ENCODE data around the gene ZNF324B.

The ZNF324B gene

DNA sequence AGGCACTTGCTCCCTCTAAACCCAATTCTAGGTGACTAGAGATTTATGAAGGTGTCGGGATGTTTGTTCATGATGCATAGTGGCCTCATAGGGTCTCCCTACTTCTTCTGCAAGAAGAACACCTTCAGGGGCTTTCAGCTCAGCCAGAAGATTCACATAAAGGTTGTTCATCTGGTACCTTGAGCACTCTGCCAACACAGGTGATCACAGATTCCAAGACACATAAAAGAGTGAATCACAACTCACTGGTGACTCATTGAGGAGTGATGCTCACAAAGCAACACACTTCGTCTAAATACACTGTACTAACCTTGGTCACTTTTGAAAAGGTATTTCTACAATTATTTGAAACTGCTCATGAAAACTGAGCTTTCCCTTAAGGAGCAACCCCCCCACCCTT lies 8.6 kb downstream of the ZNF324B start:
- ATAC-seq (ENCODE audit: insufficient read depth, low read depth) (no peak), DNase-seq (no peak)
- no peaks in the 10 kb centered on the region for H3K9me3 ChIP-seq (ENCODE audit: insufficient read depth, low read length, severe bottlenecking)
- no peaks in the 10 kb centered on the region for H3K27me3 ChIP-seq (ENCODE audit: insufficient read depth, low read length, poor library complexity)
- no peak overlapping the region for H3K27ac ChIP-seq (ENCODE audit: low read length)
- no peak overlapping the region for H2AFZ ChIP-seq (ENCODE audit: low read depth, low read length)
- peaks cover 17% of the 10 kb centered on the region for H3K36me3 ChIP-seq (ENCODE audit: insufficient read depth, low read length)
- H4K20me1 ChIP-seq (ENCODE audit: insufficient read depth, low read length): no peaks in the 10 kb centered on the region
- H3K79me2 ChIP-seq (ENCODE audit: insufficient read depth, low read length): no peaks in the 10 kb centered on the region
- TF ChIP-seq CTCF (IDR thresholded peaks at IDR 0.05; ENCODE audit: borderline replicate concordance, extremely low read depth, low read length, poor library complexity, severe bottlenecking): no peak
- no peak for TF ChIP-seq EZH2 (IDR thresholded peaks at IDR 0.05; ENCODE audit: borderline replicate concordance, low read depth, low read length, severe bottlenecking)
- H3K4me3 ChIP-seq (ENCODE audit: low read depth in 1 of 2, low read length in 2 of 2): no peak overlapping the region
- no peaks in the 10 kb centered on the region for H3K4me1 ChIP-seq (ENCODE audit: insufficient read depth, low read length)
- H3K9ac ChIP-seq (ENCODE audit: low read depth, low read length): no peak overlapping the region
- H3K4me2 ChIP-seq (ENCODE audit: insufficient read depth, low read length): no peak overlapping the region

- peak; percentile 23; the same call in 2 of the 3 replicates for ATAC-seq (ENCODE audit: insufficient read depth, low read depth)
- H3K9ac ChIP-seq (ENCODE audit: low read depth, low read length): peak overlapping the region; percentile 71
- no peak overlapping the region for H3K27ac ChIP-seq (ENCODE audit: low read length)
These were observed 14.8 kb downstream of the ZNF324B start for GRCh38 chr19:58466089-58466759.

GRCh38 chr19:58466760-58467589 lies 15.6 kb downstream of the ZNF324B start, which contains the start of gene ZNF324:
Gene ZNF324, plus strand, starts transcription at chr19:58467080. Its CDS starts 2,106 bp downstream, at chr19:58469186.
- Histone ChIP-seq H3K4me3 (ENCODE audit: low read depth in 1 of 2, low read length in 2 of 2) (peak within 1 kb of the TSS; percentile 71 to 96), H3K9me3 (ENCODE audit: insufficient read depth, low read length, severe bottlenecking) (no peaks in the 10 kb centered on the region), H3K4me2 (ENCODE audit: insufficient read depth, low read length) (peak within 1 kb of the TSS; percentile 88), H3K36me3 (ENCODE audit: insufficient read depth, low read length) (peaks cover 26% of the 10 kb centered on the region), H2AFZ (ENCODE audit: low read depth, low read length) (peak within 1 kb of the TSS; percentile 86), H3K9ac (ENCODE audit: low read depth, low read length) (peak within 1 kb of the TSS; percentile 71), H4K20me1 (ENCODE audit: insufficient read depth, low read length) (peaks cover 22% of the 10 kb centered on the region), H3K27me3 (ENCODE audit: insufficient read depth, low read length, poor library complexity) (no peaks in the 10 kb centered on the region), H3K27ac (ENCODE audit: low read length) (peak within 1 kb of the TSS; percentile 62), H3K4me1 (ENCODE audit: insufficient read depth, low read length) (peaks cover 28% of the 10 kb centered on the region), H3K79me2 (ENCODE audit: insufficient read depth, low read length) (peaks cover 26% of the 10 kb centered on the region)
- TF ChIP-seq CTCF (IDR thresholded peaks at IDR 0.05; ENCODE audit: borderline replicate concordance, extremely low read depth, low read length, poor library complexity, severe bottlenecking) (peak; percentile 25), EZH2 (IDR thresholded peaks at IDR 0.05; ENCODE audit: borderline replicate concordance, low read depth, low read length, severe bottlenecking) (no peak)
- ATAC-seq (ENCODE audit: insufficient read depth, low read depth): peak; percentile 92
- DNase-seq: peak; percentile 97

More at GRCh38 chr19:58466089-58466759, 14.8 kb downstream of the ZNF324B start:
- TF ChIP-seq EZH2 (IDR thresholded peaks at IDR 0.05; ENCODE audit: borderline replicate concordance, low read depth, low read length, severe bottlenecking) (no peak), CTCF (IDR thresholded peaks at IDR 0.05; ENCODE audit: borderline replicate concordance, extremely low read depth, low read length, poor library complexity, severe bottlenecking) (no peak)
- Histone ChIP-seq H3K4me3 (ENCODE audit: low read depth in 1 of 2, low read length in 2 of 2) (peak overlapping the region; percentile 71 to 96; a peak in 3 of 4 replicates), H4K20me1 (ENCODE audit: insufficient read depth, low read length) (peaks cover 22% of the 10 kb centered on the region), H3K36me3 (ENCODE audit: insufficient read depth, low read length) (peaks cover 20% of the 10 kb centered on the region), H2AFZ (ENCODE audit: low read depth, low read length) (peak overlapping the region; percentile 86), H3K9me3 (ENCODE audit: insufficient read depth, low read length, severe bottlenecking) (no peaks in the 10 kb centered on the region), H3K79me2 (ENCODE audit: insufficient read depth, low read length) (peaks cover 26% of the 10 kb centered on the region), H3K4me1 (ENCODE audit: insufficient read depth, low read length) (peaks cover 28% of the 10 kb centered on the region), H3K27me3 (ENCODE audit: insufficient read depth, low read length, poor library complexity) (no peaks in the 10 kb centered on the region), H3K4me2 (ENCODE audit: insufficient read depth, low read length) (peak overlapping the region; percentile 88)
- no peak for DNase-seq

Measured in DND-41 (cell line).